Endothelial cell of umbilical vein (primary cell): ENCODE results near the gene BORCS6. TPM values are rescaled to one million over a fixed set of nuclear protein-coding genes. Genes with fewer than 3 reads are reported as not detected.

Source experiments
- BruUV-seq: library from RNA; stranded (reverse); fragments of 400-500 nt; replicated peaks from 2 replicates; lab custom pipeline; 2021; lab: Mats Ljungman, UMichigan
- CTCF ChIA-PET: fragments of 300-600, 350-600 bp; sonication (Branson Sonifier 250); formaldehyde crosslinking; loops from one replicate; lab custom pipeline; 2021; ENCODE audit warnings: antibody characterized with exemption, inconsistent platforms; lab: Charles Lee
- POLR2A ChIA-PET: fragments of 300-600, 350-600 bp; sonication (Branson Sonifier 250); formaldehyde crosslinking; loops from one replicate; lab custom pipeline; 2021; ENCODE audit warnings: antibody characterized with exemption, inconsistent platforms; lab: Charles Lee
- DNase-seq: peaks from one replicate; pipeline ENCODE4 v3.0.0-alpha.2; 2011; ENCODE audit warnings: low read depth, low spot score
- FAIRE-seq: peaks from 2 replicates; lab custom pipeline; 2011; peaks lifted over from hg19 to GRCh38; lab: Jason Lieb, UNC
- H2AFZ ChIP-seq: 2 replicates; pipeline ENCODE4 v1.6.0; 2012; ENCODE audit warnings: low read depth, low read length, control low read depth, inconsistent platforms
- H3K27ac ChIP-seq: 2 replicates; pipeline ENCODE4 v1.5.1; 2011; ENCODE audit warnings: low read depth, mild to moderate bottlenecking, control low read depth, low read length, moderate library complexity; ENCODE audit not compliant: insufficient read depth
- H3K27me3 ChIP-seq, 2 experiments: 2 replicates each; pipeline versions ENCODE4 v1.6.0 to v1.6.1; 2011; ENCODE audit warnings: low read length in 2 of 2, mixed read lengths in 1 of 2; ENCODE audit not compliant: control insufficient read depth in 2 of 2, insufficient read depth in 2 of 2
- H3K36me3 ChIP-seq, 2 experiments: 2 replicates in 1 of 2; 3 replicates in 1 of 2; pipeline ENCODE4 v1.5.1; 2011; ENCODE audit warnings: low read length in 2 of 2, mild to moderate bottlenecking in 1 of 2, moderate library complexity in 1 of 2; ENCODE audit not compliant: control insufficient read depth in 2 of 2, insufficient read depth in 2 of 2; ENCODE audit errors: extremely low read depth in 1 of 2
- H3K4me1 ChIP-seq: 3 replicates; pipeline ENCODE4 v1.5.1; 2011; ENCODE audit warnings: mild to moderate bottlenecking, low read length; ENCODE audit not compliant: control insufficient read depth, insufficient read depth; ENCODE audit errors: extremely low read depth
- H3K4me2 ChIP-seq: 2 replicates; pipeline ENCODE4 v1.6.1; 2011; ENCODE audit warnings: low read length, control low read depth, mixed read lengths; ENCODE audit not compliant: insufficient read depth
- H3K4me3 ChIP-seq, 3 experiments: fragments of 200-600 bp in 1 of 3; sonication (generic), shearing (Covaris generic) in 1 of 3; replicated peaks in 1 of 3; 2 replicates each; pipeline ENCODE4 v1.5.1; 2011 to 2016; ENCODE audit warnings: control low read depth in 3 of 3, low read length in 3 of 3, mild to moderate bottlenecking in 2 of 3, inconsistent platforms in 1 of 3, low read depth in 1 of 3, moderate library complexity in 1 of 3; ENCODE audit not compliant: insufficient read depth in 1 of 3
- H3K79me2 ChIP-seq: 2 replicates; pipeline ENCODE4 v1.6.0; 2012; ENCODE audit warnings: low read length, inconsistent platforms; ENCODE audit not compliant: control insufficient read depth, insufficient read depth
- H3K9ac ChIP-seq: replicated peaks from 2 replicates; pipeline ENCODE3; 2011; ENCODE audit warnings: low read length, control low read depth; ENCODE audit not compliant: insufficient read depth; ENCODE audit errors: extremely low read depth
- H3K9me1 ChIP-seq: replicated peaks from 3 replicates; pipeline ENCODE4 v1.6.0; 2011; ENCODE audit warnings: mild to moderate bottlenecking, low read length; ENCODE audit not compliant: control insufficient read depth, insufficient read depth; ENCODE audit errors: extremely low read depth
- H3K9me3 ChIP-seq: replicated peaks from 2 replicates; pipeline ENCODE4 v1.5.1; 2012; ENCODE audit warnings: low read length, inconsistent platforms; ENCODE audit not compliant: control insufficient read depth, insufficient read depth
- H4K20me1 ChIP-seq: replicated peaks from 2 replicates; pipeline ENCODE3; 2011; ENCODE audit warnings: mild to moderate bottlenecking, low read length; ENCODE audit not compliant: control insufficient read depth, insufficient read depth; ENCODE audit errors: extremely low read depth
- FOS ChIP-seq: IDR thresholded peaks from 2 replicates; pipeline ENCODE4 v1.6.1; 2011; ENCODE audit warnings: mild to moderate bottlenecking, low read length, moderate library complexity, borderline replicate concordance; ENCODE audit not compliant: insufficient read depth
- GATA2 ChIP-seq: IDR thresholded peaks from 2 replicates; pipeline ENCODE4 v1.7.0; 2011; ENCODE audit warnings: low read depth, mild to moderate bottlenecking, moderate library complexity, mixed read lengths, low read length; ENCODE audit not compliant: insufficient read length, insufficient read depth
- JUN ChIP-seq: IDR thresholded peaks from 2 replicates; pipeline ENCODE4 v1.6.1; 2011; ENCODE audit warnings: borderline replicate concordance, low read depth; ENCODE audit not compliant: insufficient read length, insufficient read depth
- POLR2A ChIP-seq: IDR thresholded peaks from 2 replicates; pipeline ENCODE4 v1.6.1; 2012; ENCODE audit warnings: low read depth, mild to moderate bottlenecking, control low read depth, low read length
- POLR2AphosphoS5 ChIP-seq: IDR thresholded peaks from 2 replicates; pipeline ENCODE4 v1.6.1; 2012; ENCODE audit warnings: low read depth, mild to moderate bottlenecking, control low read depth, low read length, moderate library complexity; ENCODE audit not compliant: insufficient read depth
- dilution Hi-C: fragments of 300-500 bp; cut with MboI; formaldehyde crosslinking; loops from one replicate; pipeline ENCODE4 v1.15.0; 2019; ENCODE audit warnings: low sequenced_read_pairs; ENCODE audit not compliant: extremely low pct_ligation_motif_present
- intact Hi-C: fragments of 100-400 bp; cut with micrococcal nuclease; formaldehyde crosslinking; loops from one replicate; pipeline ENCODE4 v1.10.0; 2022
- polyA plus RNA-seq, 4 experiments: library from polyadenylated mRNA; depleted of rRNA in 3 of 4; stranded (reverse) in 3 of 4; unstranded in 1 of 4; fragments of >200 nt; gene quantifications; 2 replicates each; pipeline versions ENCODE4 v1.2.1 to v1.2.3, GENCODE V29; 2011 to 2012; ENCODE audit warnings: missing spikeins in 1 of 4
- total RNA-seq: library from RNA; stranded (reverse); gene quantifications from 2 replicates; pipeline ENCODE4 v1.2.3, GENCODE V29; 2021
- TF ChIP-seq, protein P1 (sequence below): IDR thresholded peaks from 2 replicates; pipeline ENCODE4 v1.6.1; 2011; ENCODE audit not compliant: insufficient read depth, insufficient read length

BORCS6 gene
- total and polyA plus RNA-seq, 2 donors (not counting 3 experiments of a cell fraction or from before 2014, with no cell fraction given), result 8.0 to 9.0 TPM

DNA sequence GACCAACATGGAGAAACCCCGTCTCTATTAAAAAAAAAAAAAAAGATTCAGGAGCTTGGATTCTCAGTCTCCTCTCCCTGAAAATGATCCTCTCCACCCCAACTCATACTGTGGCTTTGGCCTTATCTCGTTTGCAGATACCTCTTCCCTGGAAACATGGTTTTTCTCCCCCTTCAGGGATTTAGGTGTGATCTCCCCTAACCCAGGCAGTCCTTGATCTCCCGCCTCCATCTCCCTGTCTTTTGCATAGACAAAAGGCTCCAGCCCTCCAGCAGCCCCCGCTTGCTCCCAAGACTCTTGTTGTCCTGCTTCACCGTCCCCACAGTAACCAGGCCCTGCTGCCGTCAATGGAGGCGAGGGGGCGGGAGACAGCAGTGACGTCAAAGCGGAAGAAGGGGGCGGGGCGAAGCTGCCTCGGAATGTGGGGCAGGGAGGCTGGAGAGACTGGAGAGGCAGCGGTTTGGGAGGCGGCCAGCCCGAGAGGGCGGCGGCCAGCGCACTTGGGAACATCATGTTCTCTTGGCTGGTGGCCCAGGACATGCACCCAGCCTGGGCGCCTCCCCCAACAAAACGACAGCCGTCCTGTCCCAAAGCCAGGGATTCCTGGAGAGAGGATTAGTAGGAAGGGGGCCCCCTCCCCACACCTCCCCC, 35.9 kb downstream of the BORCS6 start:
- H3K79me2 ChIP-seq, result peaks cover 5% of the 10 kb centered on the region
- H3K9me3 ChIP-seq, result no peaks in the 10 kb centered on the region
- peak overlapping the region in 1 of 3 experiments; percentile 24 for H3K4me3 ChIP-seq
- H3K27me3 ChIP-seq, result no peaks in the 10 kb centered on the region
- dilution Hi-C loops (no loop called here), intact Hi-C loops (loop anchor here (1.0 kb wide), 2 partner anchors 35 to 267 kb away; no protein-coding TSS in a partner anchor)
- no peak overlapping the region for H2AFZ ChIP-seq
- H3K4me2 ChIP-seq, result peak overlapping the region; percentile 59
- peaks cover 48% of the 10 kb centered on the region for H3K4me1 ChIP-seq
- DNase-seq, result peak; percentile 98
- TF ChIP-seq GATA2 (no peak), POLR2A (peak; percentile 64), POLR2AphosphoS5 (peak; percentile 90)
- TF ChIP-seq, protein P1, sequence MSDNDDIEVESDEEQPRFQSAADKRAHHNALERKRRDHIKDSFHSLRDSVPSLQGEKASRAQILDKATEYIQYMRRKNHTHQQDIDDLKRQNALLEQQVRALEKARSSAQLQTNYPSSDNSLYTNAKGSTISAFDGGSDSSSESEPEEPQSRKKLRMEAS, result peak; percentile 37
- FAIRE-seq, result peak; percentile 92
- BruUV-seq, result no TSS peak
- POLR2A ChIA-PET, result interaction anchor here (0.6 to 1.8 kb wide), 3 partner anchors 16 to 146 kb away, joined by 3 to 17 read pairs (median 3); no protein-coding TSS in a partner anchor
- H3K9ac ChIP-seq, result peak overlapping the region; percentile 96
- peak overlapping the region; percentile 99 for H3K27ac ChIP-seq
- peaks cover 0 to 12% of the 10 kb centered on the region in 2 experiments for H3K36me3 ChIP-seq
- no peaks in the 10 kb centered on the region for H4K20me1 ChIP-seq
- CTCF ChIA-PET, result interaction anchor here (0.7 to 2.0 kb wide), 6 partner anchors 13 to 94 kb away, joined by 3 to 11 read pairs (median 3); partner anchors contain the start of gene ALOXE3
- no peaks in the 10 kb centered on the region for H3K9me1 ChIP-seq

DNA sequence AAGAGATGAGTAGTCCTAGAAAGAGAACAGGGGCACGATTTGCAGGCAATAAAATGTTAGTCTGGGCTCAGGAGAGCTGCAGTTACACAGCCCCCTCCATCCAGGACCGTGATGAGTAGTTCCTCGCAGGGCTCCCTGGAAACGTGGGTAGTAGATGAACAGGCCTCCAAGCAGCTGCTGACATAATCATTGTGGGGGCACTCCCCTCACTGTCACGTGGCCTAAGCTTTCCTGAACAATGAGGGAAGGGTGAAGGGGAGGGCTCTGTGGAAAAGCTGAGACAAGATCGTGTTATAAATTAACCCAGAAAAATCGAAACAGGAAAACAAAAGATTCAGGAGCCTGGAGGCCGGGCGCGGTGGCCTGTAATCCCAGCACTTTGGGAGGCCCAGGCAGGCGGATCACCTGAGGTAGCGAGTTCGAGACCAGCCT, 36.4 kb downstream of the BORCS6 start:
- H3K9ac ChIP-seq, result peak overlapping the region; percentile 96
- H3K9me3 ChIP-seq, result no peaks in the 10 kb centered on the region
- H3K4me1 ChIP-seq, result peaks cover 48% of the 10 kb centered on the region
- peaks cover under 1 to 15% of the 10 kb centered on the region in 2 experiments for H3K36me3 ChIP-seq
- no peaks in the 10 kb centered on the region for H3K27me3 ChIP-seq
- no peaks in the 10 kb centered on the region for H3K9me1 ChIP-seq
- FAIRE-seq (peak; percentile 86), DNase-seq (peak; percentile 95)
- H3K27ac ChIP-seq, result peak overlapping the region; percentile 99
- peaks cover 5% of the 10 kb centered on the region for H3K79me2 ChIP-seq
- intact Hi-C loops, result no loop called here
- CTCF ChIA-PET, result interaction anchor here (0.6 to 2.0 kb wide), 7 partner anchors 14 to 255 kb away, joined by 3 to 11 read pairs (median 3); partner anchors contain the start of gene ALOXE3
- POLR2A ChIA-PET, result interaction anchor here (0.6 to 1.8 kb wide), 3 partner anchors 17 to 146 kb away, joined by 3 to 17 read pairs (median 3); no protein-coding TSS in a partner anchor
- no peak overlapping the region for H2AFZ ChIP-seq
- no peaks in the 10 kb centered on the region for H4K20me1 ChIP-seq
- BruUV-seq, result no TSS peak
- TF ChIP-seq, protein P1, result peak; percentile 90
- no peak for TF ChIP-seq FOS
- TF ChIP-seq JUN, result no peak
- no peak overlapping the region for H3K4me3 ChIP-seq
- dilution Hi-C loops, result no loop called here
- peak overlapping the region; percentile 59 for H3K4me2 ChIP-seq
